Activated CD8-positive, alpha-beta T cell treated with anti-CD3 and anti-CD28 coated beads for 36 hours (primary cell): Measurements from ENCODE around the gene GRK5. TPM values are rescaled to one million over a fixed set of nuclear protein-coding genes. Genes with fewer than 3 reads are reported as not detected.

Experiments used
- ATAC-seq: fragments of 200-7000 bp; cut with Tn5 transposase; one replicate; pipeline ENCODE4 v1.10.0; 2021; ENCODE audit warnings: mild to moderate bottlenecking, moderate library complexity
- CTCF ChIA-PET: fragments of 350-600 bp; sonication (Branson Sonifier 250); formaldehyde crosslinking; loops from one replicate; lab custom pipeline; 2021; ENCODE audit warnings: antibody characterized with exemption; lab: Charles Lee
- POLR2A ChIA-PET: fragments of 350-600 bp; sonication (Branson Sonifier 250); formaldehyde crosslinking; loops from one replicate; lab custom pipeline; 2021; ENCODE audit warnings: antibody characterized with exemption; lab: Charles Lee
- DNase-seq: peaks from one replicate; pipeline ENCODE4 v3.0.0-alpha.2; 2020
- H3K27ac Mint-ChIP-seq: one replicate; pipeline ENCODE4 v1.8.0; 2021; ENCODE audit warnings: mild to moderate bottlenecking, mixed read lengths
- H3K27me3 Mint-ChIP-seq: one replicate; pipeline ENCODE4 v1.8.0; 2021; ENCODE audit warnings: mixed read lengths
- H3K36me3 Mint-ChIP-seq: one replicate; pipeline ENCODE4 v1.8.0; 2021; ENCODE audit warnings: low read depth, mixed read lengths
- H3K4me1 Mint-ChIP-seq: one replicate; pipeline ENCODE4 v1.8.0; 2021; ENCODE audit warnings: low read depth, mixed read lengths
- H3K4me3 Mint-ChIP-seq: one replicate; pipeline ENCODE4 v1.8.0; 2021; ENCODE audit warnings: mild to moderate bottlenecking, moderate library complexity, mixed read lengths
- H3K9me3 Mint-ChIP-seq: one replicate; pipeline ENCODE4 v1.8.0; 2021; ENCODE audit warnings: mixed read lengths
- CTCF ChIP-seq: fragments of 200-600 bp; IDR thresholded peaks from one replicate; pipeline ENCODE4 v1.8.0; 2022; ENCODE audit warnings: antibody characterized with exemption, mild to moderate bottlenecking
- intact Hi-C: fragments of 100-400 bp; cut with micrococcal nuclease; formaldehyde crosslinking; loops from one replicate; pipeline ENCODE4 v1.10.0; 2022
- total RNA-seq, 2 experiments: library from RNA; stranded (reverse); gene quantifications; one replicate each; pipeline ENCODE4 v1.2.3, GENCODE V29; 2021

GRK5 gene
- total RNA-seq, 2 experiments from 2014 or later, result 14.8 to 15.6 TPM

GRCh38 chr10:119183664-119184412 lies 23.5 kb upstream of the GRK5 start:
- peaks cover 18% of the 10 kb centered on the region for H3K4me1 Mint-ChIP-seq
- H3K36me3 Mint-ChIP-seq, result no peaks in the 10 kb centered on the region
- intact Hi-C loops, result no loop called here
- no peaks in the 10 kb centered on the region for H3K9me3 Mint-ChIP-seq
- ChIA-PET CTCF (interaction anchor here (1.6 kb wide), 1 partner anchor 16 kb away, joined by 9 read pairs; no protein-coding TSS in a partner anchor), POLR2A (interaction anchor here (1.0 to 1.3 kb wide), 2 partner anchors 18 to 20 kb away, joined by 3 to 4 read pairs; partner anchors contain the start of gene SFXN4)
- TF ChIP-seq CTCF, result no peak
- H3K27ac Mint-ChIP-seq, result peak overlapping the region; percentile 22
- DNase-seq (no peak), ATAC-seq (peak; percentile 75)
- H3K4me3 Mint-ChIP-seq, result no peak overlapping the region
- no peaks in the 10 kb centered on the region for H3K27me3 Mint-ChIP-seq

GRCh38 chr10:119189811-119190282 lies 17.5 kb upstream of the GRK5 start:
- intact Hi-C loops, result no loop called here
- no peaks in the 10 kb centered on the region for H3K36me3 Mint-ChIP-seq
- H3K9me3 Mint-ChIP-seq, result no peaks in the 10 kb centered on the region
- ATAC-seq (peak; percentile 40), DNase-seq (peak; percentile 35)
- TF ChIP-seq CTCF, result no peak
- H3K4me3 Mint-ChIP-seq, result no peak overlapping the region
- no peak overlapping the region for H3K27ac Mint-ChIP-seq
- CTCF ChIA-PET, result interaction anchor here (0.8 to 3.8 kb wide), 9 partner anchors 9 to 288 kb away, joined by 3 to 28 read pairs (median 3); partner anchors contain the start of gene GRK5
- H3K27me3 Mint-ChIP-seq, result no peaks in the 10 kb centered on the region
- H3K4me1 Mint-ChIP-seq, result peaks cover 22% of the 10 kb centered on the region
- POLR2A ChIA-PET, result interaction anchor here (1.1 to 1.3 kb wide), 3 partner anchors 8 to 25 kb away, joined by 3 to 5 read pairs (median 5); partner anchors contain the start of gene SFXN4

GRCh38 chr10:119190353-119190752 lies 17.0 kb upstream of the GRK5 start:
- H3K4me3 Mint-ChIP-seq, result no peak overlapping the region
- POLR2A ChIA-PET, result interaction anchor here (1.1 kb wide), 1 partner anchor 8 kb away, joined by 5 read pairs; no protein-coding TSS in a partner anchor

GRCh38 chr10:119190954-119191785 lies 16.2 kb upstream of the GRK5 start:
- peak; percentile 21 for ATAC-seq
- H3K27me3 Mint-ChIP-seq, result no peaks in the 10 kb centered on the region
- no peak for DNase-seq
- intact Hi-C loops, result no loop called here
- CTCF ChIA-PET, result interaction anchor here (1.1 to 3.8 kb wide), 4 partner anchors 8 to 255 kb away, joined by 3 to 28 read pairs (median 17); partner anchors contain the start of gene GRK5
- TF ChIP-seq CTCF, result no peak
- H3K27ac Mint-ChIP-seq, result no peak overlapping the region
- POLR2A ChIA-PET, result no interaction called here
- no peaks in the 10 kb centered on the region for H3K36me3 Mint-ChIP-seq
- no peaks in the 10 kb centered on the region for H3K9me3 Mint-ChIP-seq
- H3K4me3 Mint-ChIP-seq, result no peak overlapping the region
- peaks cover 22% of the 10 kb centered on the region for H3K4me1 Mint-ChIP-seq

More at GRCh38 chr10:119190353-119190752, 17.0 kb upstream of the GRK5 start:
- no peak for TF ChIP-seq CTCF
- Mint-ChIP-seq H3K27ac (no peak overlapping the region), H3K9me3 (no peaks in the 10 kb centered on the region), H3K4me1 (peaks cover 22% of the 10 kb centered on the region), H3K27me3 (no peaks in the 10 kb centered on the region), H3K36me3 (no peaks in the 10 kb centered on the region)
- ATAC-seq (no peak), DNase-seq (no peak)
- CTCF ChIA-PET, result interaction anchor here (1.1 to 3.8 kb wide), 6 partner anchors 9 to 288 kb away, joined by 3 to 28 read pairs (median 10); partner anchors contain the start of gene GRK5
- intact Hi-C loops, result no loop called here
